ENCODE measurements around the gene RRBP1.

Gene RRBP1

GRCh38 chr20:17570347-17571152 lies 111.5 kb downstream of the RRBP1 start:
- no peak for DNase-seq (ENCODE audit: low read depth)

- peak; percentile 79 for DNase-seq (ENCODE audit: low read depth)
These were observed 112.3 kb downstream of the RRBP1 start, which contains the start of gene DSTN for GRCh38 chr20:17569616-17570346. Gene DSTN (plus strand): TSS chr20:17570075. CDS start chr20:17570209, 134 bp downstream.

- peak; percentile 2 for DNase-seq (ENCODE audit: low read depth)
These were observed 113.0 kb downstream of the RRBP1 start for GRCh38 chr20:17568972-17569521.

- DNase-seq (ENCODE audit: low read depth): no peak
These were observed 113.8 kb downstream of the RRBP1 start for GRCh38 chr20:17568045-17568788.

- DNase-seq (ENCODE audit: low read depth): no peak
These were observed 115.7 kb downstream of the RRBP1 start for GRCh38 chr20:17566345-17566744.

GRCh38 chr20:17565169-17565845 lies 116.7 kb downstream of the RRBP1 start:
- DNase-seq (ENCODE audit: low read depth): no peak
